MM.1S (cell line): ENCODE data around the gene AKR1B15.

Source experiments
- DNase-seq: peaks from one replicate; pipeline ENCODE4 v3.0.0-alpha.2; 2015
- H2AFZ ChIP-seq: fragments of 300-600 bp; sonication (generic); 2 replicates; pipeline ENCODE4 v1.6.0; 2016; ENCODE audit warnings: antibody characterized with exemption, low read length
- H3F3A ChIP-seq: fragments of 300-600 bp; sonication (generic); 2 replicates; pipeline ENCODE4 v1.6.1; 2016; ENCODE audit warnings: mild to moderate bottlenecking, antibody characterized with exemption, low read length, moderate library complexity, mixed read lengths; ENCODE audit not compliant: insufficient read depth
- H3K27ac ChIP-seq: fragments of 300-600 bp; sonication (generic); 2 replicates; pipeline ENCODE4 v1.5.1; 2016; ENCODE audit warnings: mild to moderate bottlenecking, low read length
- H3K27me3 ChIP-seq: fragments of 300-600 bp; sonication (generic); replicated peaks from 2 replicates; pipeline ENCODE4 v1.6.0; 2016; ENCODE audit warnings: low read length; ENCODE audit not compliant: insufficient read depth
- H3K36me3 ChIP-seq: fragments of 300-600 bp; sonication (generic); replicated peaks from 2 replicates; pipeline ENCODE4 v1.6.1; 2016; ENCODE audit warnings: mild to moderate bottlenecking, low read length, mixed read lengths; ENCODE audit not compliant: insufficient read depth
- H3K4me1 ChIP-seq: fragments of 300-600 bp; sonication (generic); 2 replicates; pipeline ENCODE4 v1.6.1; 2016; ENCODE audit warnings: low read length, mixed read lengths
- H3K4me2 ChIP-seq: fragments of 300-600 bp; sonication (generic); 2 replicates; pipeline ENCODE4 v1.6.0; 2016; ENCODE audit warnings: low read depth, low read length
- H3K4me3 ChIP-seq: fragments of 300-600 bp; sonication (generic); 2 replicates; pipeline ENCODE4 v1.5.1; 2016; ENCODE audit warnings: low read length, mixed read lengths
- H3K79me2 ChIP-seq: fragments of 300-600 bp; sonication (generic); 2 replicates; pipeline ENCODE4 v1.6.1; 2016; ENCODE audit warnings: mixed run types, low read length, mixed read lengths
- H3K9ac ChIP-seq: fragments of 300-600 bp; sonication (generic); 2 replicates; pipeline ENCODE4 v1.6.1; 2016; ENCODE audit warnings: low read length, mixed read lengths
- H3K9me2 ChIP-seq: fragments of 300-600 bp; sonication (generic); replicated peaks from 2 replicates; pipeline ENCODE4 v1.6.1; 2016; ENCODE audit warnings: mild to moderate bottlenecking, low read length, mixed read lengths; ENCODE audit not compliant: insufficient read depth
- H3K9me3 ChIP-seq: fragments of 300-600 bp; sonication (generic); replicated peaks from 2 replicates; pipeline ENCODE4 v1.6.1; 2016; ENCODE audit warnings: mild to moderate bottlenecking, low read length, mixed read lengths; ENCODE audit not compliant: insufficient read depth
- H4K20me1 ChIP-seq: fragments of 300-600 bp; sonication (generic); 2 replicates; pipeline ENCODE4 v1.6.1; 2016; ENCODE audit warnings: mild to moderate bottlenecking, low read length, moderate library complexity, mixed read lengths; ENCODE audit not compliant: insufficient read depth
- EZH2 ChIP-seq: fragments of 300-600 bp; sonication (generic); optimal IDR thresholded peaks from 2 replicates; pipeline ENCODE3; 2017; ENCODE audit warnings: low read depth, mild to moderate bottlenecking, antibody characterized with exemption, low read length, mixed read lengths
- EZH2phosphoT487 ChIP-seq: fragments of 300-600 bp; sonication (generic); IDR thresholded peaks from 2 replicates; pipeline ENCODE4 v1.6.1; 2018; ENCODE audit warnings: antibody characterized with exemption, low read length
- TF ChIP-seq, protein P1 (sequence below): fragments of 300-600 bp; sonication (generic); IDR thresholded peaks from 2 replicates; pipeline ENCODE4 v1.5.1; 2016; ENCODE audit warnings: antibody characterized with exemption, low read length, mixed read lengths

Gene AKR1B15

DNA sequence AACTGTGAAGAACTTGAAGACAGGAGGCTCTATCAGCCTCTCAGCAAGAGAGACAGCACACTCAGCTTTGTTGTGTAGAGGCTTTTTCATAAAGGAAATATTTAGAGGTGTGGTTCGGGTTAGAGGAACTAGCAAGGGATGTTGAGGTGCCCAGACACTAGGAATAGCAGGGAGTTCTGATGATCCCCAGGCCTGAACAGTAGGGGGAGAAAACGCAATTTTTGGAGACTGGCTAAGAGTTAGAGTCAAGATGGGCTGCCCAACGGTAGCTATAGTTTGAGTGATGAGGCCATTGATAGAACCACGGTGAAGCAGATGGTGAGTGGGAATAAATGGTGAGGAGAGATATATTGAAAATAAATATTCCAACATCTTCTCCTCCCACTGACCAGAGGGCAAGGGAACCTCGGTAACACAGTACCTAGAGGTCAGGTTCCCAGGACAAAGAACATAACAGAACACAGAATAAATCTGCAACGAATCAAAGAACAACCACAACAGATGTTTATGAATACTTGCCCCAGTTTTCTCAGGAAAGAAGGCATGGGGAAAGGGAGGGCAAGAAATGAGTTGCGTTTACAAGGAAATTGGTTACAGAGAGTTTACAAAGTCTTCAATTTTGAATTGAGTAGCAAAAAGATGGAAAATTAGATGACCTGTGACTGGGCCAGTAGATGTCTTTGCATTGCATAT lies 73.5 kb downstream of the AKR1B15 start:
- no peaks in the 10 kb centered on the region for H3F3A ChIP-seq
- no peak overlapping the region for H3K9ac ChIP-seq
- H4K20me1 ChIP-seq, result no peaks in the 10 kb centered on the region
- no peaks in the 10 kb centered on the region for H3K9me2 ChIP-seq
- H3K4me1 ChIP-seq, result no peaks in the 10 kb centered on the region
- H3K9me3 ChIP-seq, result no peaks in the 10 kb centered on the region
- no peaks in the 10 kb centered on the region for H3K79me2 ChIP-seq
- H3K27ac ChIP-seq, result no peak overlapping the region
- H3K27me3 ChIP-seq, result no peaks in the 10 kb centered on the region
- no peak overlapping the region for H3K4me2 ChIP-seq
- TF ChIP-seq, protein P1, sequence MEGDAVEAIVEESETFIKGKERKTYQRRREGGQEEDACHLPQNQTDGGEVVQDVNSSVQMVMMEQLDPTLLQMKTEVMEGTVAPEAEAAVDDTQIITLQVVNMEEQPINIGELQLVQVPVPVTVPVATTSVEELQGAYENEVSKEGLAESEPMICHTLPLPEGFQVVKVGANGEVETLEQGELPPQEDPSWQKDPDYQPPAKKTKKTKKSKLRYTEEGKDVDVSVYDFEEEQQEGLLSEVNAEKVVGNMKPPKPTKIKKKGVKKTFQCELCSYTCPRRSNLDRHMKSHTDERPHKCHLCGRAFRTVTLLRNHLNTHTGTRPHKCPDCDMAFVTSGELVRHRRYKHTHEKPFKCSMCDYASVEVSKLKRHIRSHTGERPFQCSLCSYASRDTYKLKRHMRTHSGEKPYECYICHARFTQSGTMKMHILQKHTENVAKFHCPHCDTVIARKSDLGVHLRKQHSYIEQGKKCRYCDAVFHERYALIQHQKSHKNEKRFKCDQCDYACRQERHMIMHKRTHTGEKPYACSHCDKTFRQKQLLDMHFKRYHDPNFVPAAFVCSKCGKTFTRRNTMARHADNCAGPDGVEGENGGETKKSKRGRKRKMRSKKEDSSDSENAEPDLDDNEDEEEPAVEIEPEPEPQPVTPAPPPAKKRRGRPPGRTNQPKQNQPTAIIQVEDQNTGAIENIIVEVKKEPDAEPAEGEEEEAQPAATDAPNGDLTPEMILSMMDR, result no peak
- TF ChIP-seq EZH2 (no peak), EZH2phosphoT487 (no peak)
- no peak for DNase-seq
- H3K36me3 ChIP-seq, result no peaks in the 10 kb centered on the region
- H2AFZ ChIP-seq, result no peak overlapping the region
- no peak overlapping the region for H3K4me3 ChIP-seq

- H3K9me3 ChIP-seq, result no peaks in the 10 kb centered on the region
- no peak overlapping the region for H3K27ac ChIP-seq
- no peak for DNase-seq
Observed at GRCh38 chr7:134623193-134623592, 74.3 kb downstream of the AKR1B15 start.

GRCh38 chr7:134625550-134625949 lies 76.6 kb downstream of the AKR1B15 start:
- no peaks in the 10 kb centered on the region for H3K79me2 ChIP-seq
- no peak overlapping the region for H2AFZ ChIP-seq
- H3K36me3 ChIP-seq, result no peaks in the 10 kb centered on the region
- no peaks in the 10 kb centered on the region for H3K9me3 ChIP-seq
- H3K9me2 ChIP-seq, result no peaks in the 10 kb centered on the region
- no peak overlapping the region for H3K27ac ChIP-seq
- no peaks in the 10 kb centered on the region for H3K4me1 ChIP-seq
- no peak overlapping the region for H3K4me2 ChIP-seq
- no peak overlapping the region for H3K9ac ChIP-seq
- TF ChIP-seq EZH2phosphoT487, result no peak
- TF ChIP-seq, protein P1, result no peak
- no peak for TF ChIP-seq EZH2
- H3K4me3 ChIP-seq, result no peak overlapping the region
- H3F3A ChIP-seq, result no peaks in the 10 kb centered on the region
- H4K20me1 ChIP-seq, result no peaks in the 10 kb centered on the region
- no peaks in the 10 kb centered on the region for H3K27me3 ChIP-seq
- no peak for DNase-seq

More at GRCh38 chr7:134623193-134623592, 74.3 kb downstream of the AKR1B15 start:
- Histone ChIP-seq H3K9me2 (no peaks in the 10 kb centered on the region), H3K4me1 (no peaks in the 10 kb centered on the region), H3K79me2 (no peaks in the 10 kb centered on the region), H2AFZ (no peak overlapping the region), H3F3A (no peaks in the 10 kb centered on the region), H4K20me1 (no peaks in the 10 kb centered on the region), H3K27me3 (no peaks in the 10 kb centered on the region), H3K4me3 (no peak overlapping the region), H3K4me2 (no peak overlapping the region), H3K36me3 (no peaks in the 10 kb centered on the region), H3K9ac (no peak overlapping the region)
- TF ChIP-seq EZH2 (no peak), EZH2phosphoT487 (no peak)
- TF ChIP-seq, protein P1, result no peak
